SK-N-MC (cell line): ENCODE results near the gene TFF2.

Source experiments
- EZH2 ChIP-seq: fragments of 200-600 bp; sonication (generic); IDR thresholded peaks from one replicate; pipeline ENCODE4 v1.6.1; 2017; ENCODE audit warnings: antibody characterized with exemption
- POLR2AphosphoS5 ChIP-seq: IDR thresholded peaks from 2 replicates; pipeline ENCODE4 v1.6.1; 2012; ENCODE audit warnings: mild to moderate bottlenecking, low read depth, low read length, borderline replicate concordance

DNA sequence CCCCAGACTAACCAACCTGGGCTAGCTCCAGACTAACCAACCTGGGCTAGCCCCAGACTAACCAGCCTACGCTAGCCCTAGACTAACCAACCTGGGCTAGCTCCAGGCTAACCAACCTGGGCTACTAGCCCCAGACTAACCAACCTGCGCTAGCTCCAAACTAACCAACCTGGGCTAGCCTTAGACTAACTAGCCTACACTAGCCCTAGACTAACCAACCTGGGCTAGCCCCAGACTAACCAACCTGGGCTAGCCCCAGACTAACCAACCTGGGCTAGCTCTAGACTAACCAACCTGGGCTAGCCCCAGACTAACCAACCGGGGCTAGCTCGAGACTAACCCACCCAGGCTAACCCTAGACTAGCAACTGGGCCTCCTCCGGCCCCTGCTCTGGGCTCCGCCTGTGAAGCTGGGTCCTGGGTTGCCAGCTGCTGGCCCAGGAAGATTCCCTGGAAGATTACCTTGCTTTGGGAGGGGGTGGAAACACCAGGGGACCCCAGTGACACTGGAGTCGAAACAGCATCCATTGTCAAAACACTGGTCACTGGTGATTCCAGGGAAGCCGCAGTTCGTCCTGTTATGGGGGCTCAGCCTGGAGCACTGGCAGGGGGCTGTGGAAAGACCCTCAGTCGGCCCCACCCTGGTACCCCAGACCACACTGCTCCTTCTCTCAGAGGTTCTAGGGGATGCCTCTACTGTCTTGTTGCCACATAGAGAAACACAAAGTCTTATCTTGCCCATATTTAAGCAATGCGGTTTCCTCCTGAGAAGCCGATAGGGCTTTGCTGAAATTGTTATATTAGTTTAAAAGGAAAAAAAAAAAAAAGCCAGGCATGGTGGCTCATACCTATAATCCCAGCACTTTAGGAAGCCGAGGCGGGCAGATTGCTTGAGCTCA is 1.1 kb downstream of the TFF2 start:
- TF ChIP-seq EZH2 = no peak
- TF ChIP-seq POLR2AphosphoS5 = no peak
